HepG2 (cell line): Measurements from ENCODE around the gene NPDC1. TPM values are rescaled to one million over a fixed set of nuclear protein-coding genes. Genes with fewer than 3 reads are reported as not detected.
A peak's percentile ranks its signal among the peaks of the same experiment; 100 is the strongest.

ENCODE experiments used
- ELF1 ChIP-seq: sonication (generic); formaldehyde crosslinking; IDR thresholded peaks from 2 replicates; pipeline ENCODE4 v1.4.0; 2020; ENCODE audit warnings: missing genetic modification reagents
- IRF2 ChIP-seq: IDR thresholded peaks from 2 replicates; pipeline ENCODE4 v1.6.1; 2018; ENCODE audit warnings: missing genetic modification reagents, missing compliant biosample characterization
- KDM4B ChIP-seq: sonication (generic); formaldehyde crosslinking; IDR thresholded peaks from 2 replicates; pipeline ENCODE4 v1.4.0; 2020; ENCODE audit warnings: missing genetic modification reagents
- MAZ ChIP-seq, 2 experiments: sonication (generic) in 1 of 2; formaldehyde crosslinking in 1 of 2; IDR thresholded peaks; 2 replicates each; pipeline versions ENCODE4 v1.5.0 to v1.6.1; 2012 to 2020; ENCODE audit warnings: low read depth in 2 of 2, mild to moderate bottlenecking in 2 of 2, borderline replicate concordance in 1 of 2, improper control_type of control experiment in 1 of 2, low read length in 1 of 2, missing genetic modification reagents in 1 of 2, moderate library complexity in 1 of 2
- PAX8 ChIP-seq: sonication (generic); formaldehyde crosslinking; IDR thresholded peaks from 2 replicates; pipeline ENCODE4 v1.8.0; 2022; ENCODE audit warnings: mild to moderate bottlenecking, missing genetic modification reagents, borderline replicate concordance
- PHF8 ChIP-seq: sonication (generic); formaldehyde crosslinking; IDR thresholded peaks from 2 replicates; pipeline ENCODE4 v1.5.0; 2020; ENCODE audit warnings: missing genetic modification reagents
- RBFOX2 ChIP-seq: fragments of 200-400 bp; formaldehyde crosslinking; IDR thresholded peaks from 2 replicates; pipeline ENCODE4 v1.6.1; 2017; ENCODE audit warnings: low read depth, mild to moderate bottlenecking, low read length
- RXRA ChIP-seq: sonication (generic); formaldehyde crosslinking; IDR thresholded peaks from 2 replicates; pipeline ENCODE4 v1.5.1; 2020; ENCODE audit warnings: missing genetic modification reagents
- SMARCC2 ChIP-seq: fragments of 450-650 bp; IDR thresholded peaks from 2 replicates; pipeline ENCODE4 v1.6.1; 2017; ENCODE audit warnings: antibody characterized with exemption, mild to moderate bottlenecking
- TARDBP ChIP-seq: sonication (generic); formaldehyde crosslinking; IDR thresholded peaks from 2 replicates; pipeline ENCODE4 v1.8.0; 2022; ENCODE audit warnings: mild to moderate bottlenecking, missing genetic modification reagents
- YEATS2 ChIP-seq: sonication (generic); formaldehyde crosslinking; IDR thresholded peaks from 2 replicates; pipeline ENCODE4 v1.4.0; 2020; ENCODE audit warnings: missing genetic modification reagents, borderline replicate concordance
- ZNF230 ChIP-seq: sonication (generic); formaldehyde crosslinking; IDR thresholded peaks from 2 replicates; pipeline ENCODE4 v1.4.0; 2020; ENCODE audit warnings: mild to moderate bottlenecking, missing genetic modification reagents
- ZNF317 ChIP-seq: sonication (generic); formaldehyde crosslinking; IDR thresholded peaks from 2 replicates; pipeline ENCODE4 v1.5.0; 2020; ENCODE audit warnings: mild to moderate bottlenecking, missing genetic modification reagents
- ZNF747 ChIP-seq: sonication (generic); formaldehyde crosslinking; IDR thresholded peaks from 2 replicates; pipeline ENCODE4 v1.8.1; 2023; ENCODE audit warnings: missing genetic modification reagents, mild to moderate bottlenecking, borderline replicate concordance
- ZNF790 ChIP-seq: sonication (generic); formaldehyde crosslinking; IDR thresholded peaks from 2 replicates; pipeline ENCODE4 v1.8.0; 2022; ENCODE audit warnings: missing genetic modification reagents, mild to moderate bottlenecking, borderline replicate concordance
- polyA plus RNA-seq, 8 experiments: library from polyadenylated mRNA; depleted of rRNA in 3 of 8; stranded (reverse) in 7 of 8; unstranded in 1 of 8; fragments of >200 nt; fragmentation: Illumina TruSeq in 4 of 8; extraction: Trizol in 4 of 8; gene quantifications; 2 replicates each; pipeline versions ENCODE4 v1.2.1 to v1.2.3, GENCODE V29; 2011 to 2016; ENCODE audit warnings: low read depth in 4 of 8, missing spikeins in 1 of 8, mixed read lengths in 1 of 8; ENCODE audit not compliant: insufficient read depth in 1 of 8
- total RNA-seq, 5 experiments: library from RNA; depleted of rRNA; stranded (reverse); fragments of >200 nt; fragmentation: Illumina TruSeq; extraction: Trizol; gene quantifications; 2 replicates each; pipeline ENCODE4 v1.2.3, GENCODE V29; 2016; ENCODE audit warnings: low read depth in 1 of 5
- TF ChIP-seq, protein P1 (sequence below): sonication (generic); formaldehyde crosslinking; IDR thresholded peaks from 2 replicates; pipeline ENCODE4 v1.4.0; 2020; ENCODE audit warnings: low read depth, missing genetic modification reagents
- TF ChIP-seq, protein P2 (sequence below): sonication (generic); formaldehyde crosslinking; conservative IDR thresholded peaks from 2 replicates; pipeline ENCODE4 v1.4.0; 2020; ENCODE audit warnings: missing genetic modification reagents
- TF ChIP-seq, protein P3 (sequence below): sonication (generic); formaldehyde crosslinking; IDR thresholded peaks from 2 replicates; pipeline ENCODE4 v1.4.0; 2020; ENCODE audit warnings: missing genetic modification reagents, borderline replicate concordance

Gene NPDC1
- total and polyA plus RNA-seq, 2 of the 13 experiments (the other 11 are each of a cell fraction or from before 2014, with no cell fraction given) = 0.84 to 5.4 TPM

- TF ChIP-seq, protein P1, sequence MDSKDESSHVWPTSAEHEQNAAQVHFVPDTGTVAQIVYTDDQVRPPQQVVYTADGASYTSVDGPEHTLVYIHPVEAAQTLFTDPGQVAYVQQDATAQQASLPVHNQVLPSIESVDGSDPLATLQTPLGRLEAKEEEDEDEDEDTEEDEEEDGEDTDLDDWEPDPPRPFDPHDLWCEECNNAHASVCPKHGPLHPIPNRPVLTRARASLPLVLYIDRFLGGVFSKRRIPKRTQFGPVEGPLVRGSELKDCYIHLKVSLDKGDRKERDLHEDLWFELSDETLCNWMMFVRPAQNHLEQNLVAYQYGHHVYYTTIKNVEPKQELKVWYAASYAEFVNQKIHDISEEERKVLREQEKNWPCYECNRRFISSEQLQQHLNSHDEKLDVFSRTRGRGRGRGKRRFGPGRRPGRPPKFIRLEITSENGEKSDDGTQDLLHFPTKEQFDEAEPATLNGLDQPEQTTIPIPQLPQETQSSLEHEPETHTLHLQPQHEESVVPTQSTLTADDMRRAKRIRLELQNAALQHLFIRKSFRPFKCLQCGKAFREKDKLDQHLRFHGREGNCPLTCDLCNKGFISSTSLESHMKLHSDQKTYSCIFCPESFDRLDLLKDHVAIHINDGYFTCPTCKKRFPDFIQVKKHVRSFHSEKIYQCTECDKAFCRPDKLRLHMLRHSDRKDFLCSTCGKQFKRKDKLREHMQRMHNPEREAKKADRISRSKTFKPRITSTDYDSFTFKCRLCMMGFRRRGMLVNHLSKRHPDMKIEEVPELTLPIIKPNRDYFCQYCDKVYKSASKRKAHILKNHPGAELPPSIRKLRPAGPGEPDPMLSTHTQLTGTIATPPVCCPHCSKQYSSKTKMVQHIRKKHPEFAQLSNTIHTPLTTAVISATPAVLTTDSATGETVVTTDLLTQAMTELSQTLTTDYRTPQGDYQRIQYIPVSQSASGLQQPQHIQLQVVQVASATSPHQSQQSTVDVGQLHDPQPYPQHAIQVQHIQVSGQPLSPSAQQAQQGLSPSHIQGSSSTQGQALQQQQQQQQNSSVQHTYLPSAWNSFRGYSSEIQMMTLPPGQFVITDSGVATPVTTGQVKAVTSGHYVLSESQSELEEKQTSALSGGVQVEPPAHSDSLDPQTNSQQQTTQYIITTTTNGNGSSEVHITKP (CRISPR knock-in tag) = no peak
- TF ChIP-seq IRF2 (CRISPR knock-in tag) (no peak), RXRA (peak; percentile 57), ZNF317 (CRISPR knock-in tag) (0 out of 2 replicates have a peak, but pooled peaks have one; percentile 35), KDM4B (CRISPR knock-in tag) (peak; percentile 39; the same call in 1 of the 2 replicates), RBFOX2 (no peak), PHF8 (CRISPR knock-in tag) (peak; percentile 39), ZNF790 (CRISPR knock-in tag) (no peak; the same call in 1 of the 2 replicates), MAZ (IDR thresholded peaks at IDR 0.05; ENCODE audit: borderline replicate concordance, low read depth, low read length) (no peak; the same call in 1 of the 2 replicates), MAZ (CRISPR knock-in tag; IDR thresholded peaks at IDR 0.05; ENCODE audit: low read depth) (peak; percentile 70), ZNF747 (CRISPR knock-in tag) (peak; percentile 40; the same call in 1 of the 2 replicates), ZNF230 (CRISPR knock-in tag) (peak; percentile 78), SMARCC2 (no peak), ELF1 (CRISPR knock-in tag) (no peak), TARDBP (CRISPR knock-in tag) (peak; percentile 50; the same call in 1 of the 2 replicates), YEATS2 (peak; percentile 79), PAX8 (CRISPR knock-in tag) (no peak)
- TF ChIP-seq, protein P2, sequence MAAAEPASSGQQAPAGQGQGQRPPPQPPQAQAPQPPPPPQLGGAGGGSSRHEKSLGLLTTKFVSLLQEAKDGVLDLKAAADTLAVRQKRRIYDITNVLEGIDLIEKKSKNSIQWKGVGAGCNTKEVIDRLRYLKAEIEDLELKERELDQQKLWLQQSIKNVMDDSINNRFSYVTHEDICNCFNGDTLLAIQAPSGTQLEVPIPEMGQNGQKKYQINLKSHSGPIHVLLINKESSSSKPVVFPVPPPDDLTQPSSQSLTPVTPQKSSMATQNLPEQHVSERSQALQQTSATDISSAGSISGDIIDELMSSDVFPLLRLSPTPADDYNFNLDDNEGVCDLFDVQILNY = 0 out of 2 replicates have a peak, but pooled peaks have one; percentile 33
- TF ChIP-seq, protein P3, sequence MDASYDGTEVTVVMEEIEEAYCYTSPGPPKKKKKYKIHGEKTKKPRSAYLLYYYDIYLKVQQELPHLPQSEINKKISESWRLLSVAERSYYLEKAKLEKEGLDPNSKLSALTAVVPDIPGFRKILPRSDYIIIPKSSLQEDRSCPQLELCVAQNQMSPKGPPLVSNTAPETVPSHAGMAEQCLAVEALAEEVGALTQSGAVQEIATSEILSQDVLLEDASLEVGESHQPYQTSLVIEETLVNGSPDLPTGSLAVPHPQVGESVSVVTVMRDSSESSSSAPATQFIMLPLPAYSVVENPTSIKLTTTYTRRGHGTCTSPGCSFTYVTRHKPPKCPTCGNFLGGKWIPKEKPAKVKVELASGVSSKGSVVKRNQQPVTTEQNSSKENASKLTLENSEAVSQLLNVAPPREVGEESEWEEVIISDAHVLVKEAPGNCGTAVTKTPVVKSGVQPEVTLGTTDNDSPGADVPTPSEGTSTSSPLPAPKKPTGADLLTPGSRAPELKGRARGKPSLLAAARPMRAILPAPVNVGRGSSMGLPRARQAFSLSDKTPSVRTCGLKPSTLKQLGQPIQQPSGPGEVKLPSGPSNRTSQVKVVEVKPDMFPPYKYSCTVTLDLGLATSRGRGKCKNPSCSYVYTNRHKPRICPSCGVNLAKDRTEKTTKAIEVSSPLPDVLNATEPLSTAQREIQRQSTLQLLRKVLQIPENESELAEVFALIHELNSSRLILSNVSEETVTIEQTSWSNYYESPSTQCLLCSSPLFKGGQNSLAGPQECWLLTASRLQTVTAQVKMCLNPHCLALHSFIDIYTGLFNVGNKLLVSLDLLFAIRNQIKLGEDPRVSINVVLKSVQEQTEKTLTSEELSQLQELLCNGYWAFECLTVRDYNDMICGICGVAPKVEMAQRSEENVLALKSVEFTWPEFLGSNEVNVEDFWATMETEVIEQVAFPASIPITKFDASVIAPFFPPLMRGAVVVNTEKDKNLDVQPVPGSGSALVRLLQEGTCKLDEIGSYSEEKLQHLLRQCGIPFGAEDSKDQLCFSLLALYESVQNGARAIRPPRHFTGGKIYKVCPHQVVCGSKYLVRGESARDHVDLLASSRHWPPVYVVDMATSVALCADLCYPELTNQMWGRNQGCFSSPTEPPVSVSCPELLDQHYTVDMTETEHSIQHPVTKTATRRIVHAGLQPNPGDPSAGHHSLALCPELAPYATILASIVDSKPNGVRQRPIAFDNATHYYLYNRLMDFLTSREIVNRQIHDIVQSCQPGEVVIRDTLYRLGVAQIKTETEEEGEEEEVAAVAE (CRISPR knock-in tag) = peak; percentile 84
These were observed at the start of gene NPDC1 (continued) for GRCh38 chr9:137046088-137046787.
